Left cardiac atrium (tissue), 4 donors: Measurements from ENCODE around the gene MIDN. TPM values are rescaled to one million over a fixed set of nuclear protein-coding genes. Genes with fewer than 3 reads are reported as not detected.
"Not testable (repeated sequence)": the region's sequence is repeated elsewhere in the genome, so short reads cannot be mapped to it uniquely, and the experiment has no call there.

Experiments used
- ATAC-seq, 2 donors: fragments of 200-7000 bp; cut with Tn5 transposase; one replicate each; pipeline ENCODE4 v1.9.1; 2020; ENCODE audit warnings: mild to moderate bottlenecking in 2 of 2, moderate library complexity in 2 of 2
- DNase-seq: peaks from one replicate; pipeline ENCODE4 v3.0.0-alpha.2; 2020
- intact Hi-C, 2 donors: fragments of 100-400 bp; cut with DNase I; formaldehyde crosslinking; loops; one replicate each; pipeline versions ENCODE4 v1.14.1 to v1.15.1; 2022 to 2023
- total RNA-seq, 2 donors: library from RNA; stranded (reverse); fragmentation: NEBNext Ultra II Directional; extraction: Animal tissue kit (Norgen Biotek cat#: 25700); gene quantifications; one replicate each; pipeline ENCODE4 v1.2.1, GENCODE V29; 2021
- donor health status: DM: no; HTN: yes; CAD: no.
- donor health status: DM: no; HTN: yes; CAD: no; lungs with severe emphysema.
- donor health status: DM: yes; HTN: yes; CAD: no.
- donor health status: Dilated cardiomyopathy.

MIDN gene
- total RNA-seq, 2 donors from 2014 or later = 58.7 to 148 TPM

GRCh38 chr19:1240925-1241324 lies 7.5 kb upstream of the MIDN start:
- ATAC-seq = no peak
- intact Hi-C loops = no loop called here
- DNase-seq = no peak

GRCh38 chr19:1241417-1242095 lies 6.8 kb upstream of the MIDN start, which contains the start of gene ATP5F1D:
TSS of gene ATP5F1D (plus strand) at chr19:1241751. CDS start at chr19:1241851, 100 bp downstream.
- intact Hi-C loops = loop anchor here in 1 of 2 donors (2.0 kb wide), 1 partner anchor 25 kb away; no protein-coding TSS in a partner anchor
- DNase-seq = peak; percentile 96
- ATAC-seq = peak; percentile 64

- intact Hi-C loops = loop anchor here (1.0 to 2.0 kb wide), 2 partner anchors 23 kb away; no protein-coding TSS in a partner anchor
- ATAC-seq (peak; percentile 31 to 41), DNase-seq (peak; percentile 93)
These were observed 4.4 kb upstream of the MIDN start for GRCh38 chr19:1243768-1244692.

GRCh38 chr19:1244693-1245451 lies 3.5 kb upstream of the MIDN start:
- intact Hi-C loops = loop anchor here in 1 of 2 donors (1.0 kb wide), 1 partner anchor 22 kb away; no protein-coding TSS in a partner anchor
- peak; percentile 13 to 21 for ATAC-seq
- DNase-seq = peak; percentile 85

GRCh38 chr19:1245494-1246264 lies 2.7 kb upstream of the MIDN start:
- intact Hi-C loops = no loop called here
- peak; percentile 4 for ATAC-seq
- DNase-seq = peak; percentile 84

GRCh38 chr19:1246265-1247087 lies 1.9 kb upstream of the MIDN start:
- ATAC-seq, intact Hi-C loops: not testable (repeated sequence)
- peak; percentile 51 for DNase-seq

GRCh38 chr19:1247748-1248138 lies 640 bp upstream of the MIDN start:
- no peak for ATAC-seq
- no peak for DNase-seq
- intact Hi-C loops = no loop called here

GRCh38 chr19:1248786-1249297 lies 459 bp downstream of the MIDN start:
- DNase-seq (peak; percentile 90), ATAC-seq (peak; percentile 7 to 10)

GRCh38 chr19:1249298-1249989 lies 1.1 kb downstream of the MIDN start:
- DNase-seq = peak; percentile 94
- intact Hi-C loops = no loop called here
- ATAC-seq = peak; percentile 5 to 31

More at GRCh38 chr19:1248786-1249297, 459 bp downstream of the MIDN start:
- intact Hi-C loops = no loop called here

GRCh38 chr19:1249990-1250436 lies 1.6 kb downstream of the MIDN start:
- ATAC-seq (no peak), DNase-seq (no peak)
- intact Hi-C loops = no loop called here

GRCh38 chr19:1250437-1251260 lies 2.3 kb downstream of the MIDN start:
- DNase-seq (peak; percentile 72), ATAC-seq (no peak)
- intact Hi-C loops = no loop called here

GRCh38 chr19:1251330-1252220 lies 3.2 kb downstream of the MIDN start:
- peak in 1 of 2 donors; percentile 1 for ATAC-seq
- intact Hi-C loops = no loop called here

GRCh38 chr19:1252221-1252820 lies 3.9 kb downstream of the MIDN start:
- intact Hi-C loops = no loop called here
- peak; percentile 39 to 41 for ATAC-seq

More at GRCh38 chr19:1251330-1252220, 3.2 kb downstream of the MIDN start:
- DNase-seq = peak; percentile 81

GRCh38 chr19:1252821-1253513 lies 4.6 kb downstream of the MIDN start:
- DNase-seq (peak; percentile 94), ATAC-seq (peak; percentile 34 to 58)
- intact Hi-C loops = no loop called here

More at GRCh38 chr19:1252221-1252820, 3.9 kb downstream of the MIDN start:
- peak; percentile 95 for DNase-seq
